GM04504 (cell line): ENCODE data around the gene AAMP.
A peak's percentile ranks its signal among the peaks of the same experiment; 100 is the strongest.

Experiments used
- DNase-seq: peaks from one replicate; pipeline ENCODE4 v3.0.0-alpha.2; 2012; ENCODE audit warnings: low read depth

The AAMP gene

GRCh38 chr2:218221000-218221399 is 48.9 kb downstream of the AAMP start:
- no peak for DNase-seq

GRCh38 chr2:218219934-218220333 is 50.0 kb downstream of the AAMP start:
- DNase-seq: no peak

GRCh38 chr2:218218268-218219185 is 51.4 kb downstream of the AAMP start:
- no peak for DNase-seq

GRCh38 chr2:218217360-218218267 is 52.3 kb downstream of the AAMP start:
- DNase-seq: no peak

GRCh38 chr2:218216674-218217359 is 53.1 kb downstream of the AAMP start, which contains the start of gene ARPC2:
Gene ARPC2, plus strand, starts transcription at chr2:218217189. Its CDS starts 282 bp downstream, at chr2:218217471.
- peak; percentile 85 for DNase-seq

- no peak for DNase-seq
Observed at GRCh38 chr2:218216336-218216673, 53.6 kb downstream of the AAMP start.
